Measurements from ENCODE around the gene SEMA3B. TPM values are rescaled to one million over a fixed set of nuclear protein-coding genes. Genes with fewer than 3 reads are reported as not detected.

Gene SEMA3B
- polyA plus RNA-seq, 2 donors, result 5.2 to 7.8 TPM

GRCh38 chr3:50237133-50237651, 31.8 kb upstream of the SEMA3B start:
- Histone ChIP-seq H3K36me3 (ENCODE audit: control insufficient read depth in 2 of 2, insufficient read depth in 2 of 2, low read length in 1 of 2) (peaks cover 0 to 4% of the 10 kb centered on the region in 2 donors), H3K27me3 (ENCODE audit: control insufficient read depth in 1 of 2, insufficient read depth in 2 of 2, low read length in 2 of 2) (no peaks in the 10 kb centered on the region), H3K27ac (ENCODE audit: low read depth in 2 of 2, low read length in 1 of 2) (peak overlapping the region; percentile 87 to 96), H3K4me1 (ENCODE audit: control insufficient read depth in 2 of 2, insufficient read depth in 2 of 2, low read length in 1 of 2) (peaks cover 11 to 36% of the 10 kb centered on the region in 2 donors), H3K9me3 (ENCODE audit: control insufficient read depth in 2 of 2, insufficient read depth in 1 of 2, low read depth in 1 of 2, low read length in 1 of 2) (no peaks in the 10 kb centered on the region), H3K4me3 (ENCODE audit: low read depth in 1 of 2, low read length in 2 of 2) (peak overlapping the region; percentile 75 to 77)
- WGBS, 2 donors, result 2 to 14% methylated on average over 7 of the region's 7 CpGs

- 1 to 5% methylated on average over 31 of the region's 31 CpGs for WGBS, 2 donors
- peaks cover 17 to 42% of the 10 kb centered on the region in 2 donors for H3K4me1 ChIP-seq (ENCODE audit: control insufficient read depth in 2 of 2, insufficient read depth in 2 of 2, low read length in 1 of 2)
- H3K27ac ChIP-seq (ENCODE audit: low read depth in 2 of 2, low read length in 1 of 2), result peak overlapping the region; percentile 87 to 96
Measured at GRCh38 chr3:50237754-50238548, 31.0 kb upstream of the SEMA3B start.

GRCh38 chr3:50238549-50239026, 30.4 kb upstream of the SEMA3B start:
- peaks cover 0 to 4% of the 10 kb centered on the region in 2 donors for H3K36me3 ChIP-seq (ENCODE audit: control insufficient read depth in 2 of 2, insufficient read depth in 2 of 2, low read length in 1 of 2)
- H3K4me3 ChIP-seq (ENCODE audit: low read depth in 1 of 2, low read length in 2 of 2), result peak overlapping the region; percentile 75 to 77
- no peaks in the 10 kb centered on the region for H3K9me3 ChIP-seq (ENCODE audit: control insufficient read depth in 2 of 2, insufficient read depth in 1 of 2, low read depth in 1 of 2, low read length in 1 of 2)
- 6 to 16% methylated on average over 7 of the region's 7 CpGs for WGBS, 2 donors
- H3K4me1 ChIP-seq (ENCODE audit: control insufficient read depth in 2 of 2, insufficient read depth in 2 of 2, low read length in 1 of 2), result peaks cover 20 to 43% of the 10 kb centered on the region in 2 donors
- H3K27ac ChIP-seq (ENCODE audit: low read depth in 2 of 2, low read length in 1 of 2), result peak overlapping the region; percentile 86 to 96
- H3K27me3 ChIP-seq (ENCODE audit: control insufficient read depth in 1 of 2, insufficient read depth in 2 of 2, low read length in 2 of 2), result no peaks in the 10 kb centered on the region

More at GRCh38 chr3:50237754-50238548, 31.0 kb upstream of the SEMA3B start:
- no peaks in the 10 kb centered on the region for H3K27me3 ChIP-seq (ENCODE audit: control insufficient read depth in 1 of 2, insufficient read depth in 2 of 2, low read length in 2 of 2)
- H3K9me3 ChIP-seq (ENCODE audit: control insufficient read depth in 2 of 2, insufficient read depth in 1 of 2, low read depth in 1 of 2, low read length in 1 of 2), result no peaks in the 10 kb centered on the region
- peak overlapping the region; percentile 75 to 77 for H3K4me3 ChIP-seq (ENCODE audit: low read depth in 1 of 2, low read length in 2 of 2)
- peaks cover 0 to 4% of the 10 kb centered on the region in 2 donors for H3K36me3 ChIP-seq (ENCODE audit: control insufficient read depth in 2 of 2, insufficient read depth in 2 of 2, low read length in 1 of 2)

- peaks cover 0 to 8% of the 10 kb centered on the region in 2 donors for H3K36me3 ChIP-seq (ENCODE audit: control insufficient read depth in 2 of 2, insufficient read depth in 2 of 2, low read length in 1 of 2)
- H3K27me3 ChIP-seq (ENCODE audit: control insufficient read depth in 1 of 2, insufficient read depth in 2 of 2, low read length in 2 of 2), result no peaks in the 10 kb centered on the region
- peaks cover 20 to 47% of the 10 kb centered on the region in 2 donors for H3K4me1 ChIP-seq (ENCODE audit: control insufficient read depth in 2 of 2, insufficient read depth in 2 of 2, low read length in 1 of 2)
- peak overlapping the region; percentile 86 to 96 for H3K27ac ChIP-seq (ENCODE audit: low read depth in 2 of 2, low read length in 1 of 2)
- H3K4me3 ChIP-seq (ENCODE audit: low read depth in 1 of 2, low read length in 2 of 2), result no peak overlapping the region
- 67 to 73% methylated on average over 4 of the region's 4 CpGs for WGBS, 2 donors
- H3K9me3 ChIP-seq (ENCODE audit: control insufficient read depth in 2 of 2, insufficient read depth in 1 of 2, low read depth in 1 of 2, low read length in 1 of 2), result no peaks in the 10 kb centered on the region
Measured at GRCh38 chr3:50239649-50240048, 29.3 kb upstream of the SEMA3B start.

GRCh38 chr3:50241163-50241562, 27.8 kb upstream of the SEMA3B start:
- H3K9me3 ChIP-seq (ENCODE audit: control insufficient read depth in 2 of 2, insufficient read depth in 1 of 2, low read depth in 1 of 2, low read length in 1 of 2), result no peaks in the 10 kb centered on the region
- peaks cover 0 to 11% of the 10 kb centered on the region in 2 donors for H3K36me3 ChIP-seq (ENCODE audit: control insufficient read depth in 2 of 2, insufficient read depth in 2 of 2, low read length in 1 of 2)
- H3K4me3 ChIP-seq (ENCODE audit: low read depth in 1 of 2, low read length in 2 of 2), result no peak overlapping the region
- H3K4me1 ChIP-seq (ENCODE audit: control insufficient read depth in 2 of 2, insufficient read depth in 2 of 2, low read length in 1 of 2), result peaks cover 28 to 58% of the 10 kb centered on the region in 2 donors
- no peaks in the 10 kb centered on the region for H3K27me3 ChIP-seq (ENCODE audit: control insufficient read depth in 1 of 2, insufficient read depth in 2 of 2, low read length in 2 of 2)
- peak overlapping the region in 1 of 2 donors; percentile 87 for H3K27ac ChIP-seq (ENCODE audit: low read depth in 2 of 2, low read length in 1 of 2)
- whole genome bisulfite sequencing, 2 donors, result 56 to 66% methylated on average over 4 of the region's 4 CpGs

GRCh38 chr3:50241713-50242380, 27.1 kb upstream of the SEMA3B start:
- H3K4me3 ChIP-seq (ENCODE audit: low read depth in 1 of 2, low read length in 2 of 2), result no peak overlapping the region
- H3K27me3 ChIP-seq (ENCODE audit: control insufficient read depth in 1 of 2, insufficient read depth in 2 of 2, low read length in 2 of 2), result no peaks in the 10 kb centered on the region
- no peaks in the 10 kb centered on the region for H3K9me3 ChIP-seq (ENCODE audit: control insufficient read depth in 2 of 2, insufficient read depth in 1 of 2, low read depth in 1 of 2, low read length in 1 of 2)
- WGBS, 2 donors, result 53 to 58% methylated on average over 7 of the region's 7 CpGs
- peaks cover 31 to 64% of the 10 kb centered on the region in 2 donors for H3K4me1 ChIP-seq (ENCODE audit: control insufficient read depth in 2 of 2, insufficient read depth in 2 of 2, low read length in 1 of 2)
- peaks cover 0 to 11% of the 10 kb centered on the region in 2 donors for H3K36me3 ChIP-seq (ENCODE audit: control insufficient read depth in 2 of 2, insufficient read depth in 2 of 2, low read length in 1 of 2)
- H3K27ac ChIP-seq (ENCODE audit: low read depth in 2 of 2, low read length in 1 of 2), result peak overlapping the region; percentile 69 to 87

GRCh38 chr3:50242381-50242770, 26.6 kb upstream of the SEMA3B start:
- 27 to 28% methylated on average over 3 of the region's 3 CpGs for WGBS, 2 donors
- H3K4me3 ChIP-seq (ENCODE audit: low read depth in 1 of 2, low read length in 2 of 2), result no peak overlapping the region
- peak overlapping the region; percentile 69 to 87 for H3K27ac ChIP-seq (ENCODE audit: low read depth in 2 of 2, low read length in 1 of 2)
- H3K4me1 ChIP-seq (ENCODE audit: control insufficient read depth in 2 of 2, insufficient read depth in 2 of 2, low read length in 1 of 2), result peaks cover 31 to 63% of the 10 kb centered on the region in 2 donors
- no peaks in the 10 kb centered on the region for H3K27me3 ChIP-seq (ENCODE audit: control insufficient read depth in 1 of 2, insufficient read depth in 2 of 2, low read length in 2 of 2)
- peaks cover 0 to 12% of the 10 kb centered on the region in 2 donors for H3K36me3 ChIP-seq (ENCODE audit: control insufficient read depth in 2 of 2, insufficient read depth in 2 of 2, low read length in 1 of 2)
- H3K9me3 ChIP-seq (ENCODE audit: control insufficient read depth in 2 of 2, insufficient read depth in 1 of 2, low read depth in 1 of 2, low read length in 1 of 2), result no peaks in the 10 kb centered on the region

- H3K4me1 ChIP-seq (ENCODE audit: control insufficient read depth in 2 of 2, insufficient read depth in 2 of 2, low read length in 1 of 2), result peaks cover 29 to 64% of the 10 kb centered on the region in 2 donors
- no peak overlapping the region for H3K4me3 ChIP-seq (ENCODE audit: low read depth in 1 of 2, low read length in 2 of 2)
- WGBS, 2 donors, result 40 to 42% methylated on average over 14 of the region's 14 CpGs
- H3K36me3 ChIP-seq (ENCODE audit: control insufficient read depth in 2 of 2, insufficient read depth in 2 of 2, low read length in 1 of 2), result peaks cover 0 to 13% of the 10 kb centered on the region in 2 donors
- peak overlapping the region; percentile 69 to 87 for H3K27ac ChIP-seq (ENCODE audit: low read depth in 2 of 2, low read length in 1 of 2)
- H3K9me3 ChIP-seq (ENCODE audit: control insufficient read depth in 2 of 2, insufficient read depth in 1 of 2, low read depth in 1 of 2, low read length in 1 of 2), result no peaks in the 10 kb centered on the region
- no peaks in the 10 kb centered on the region for H3K27me3 ChIP-seq (ENCODE audit: control insufficient read depth in 1 of 2, insufficient read depth in 2 of 2, low read length in 2 of 2)
Measured at GRCh38 chr3:50242851-50243542, 25.9 kb upstream of the SEMA3B start.

GRCh38 chr3:50243543-50243895, 25.4 kb upstream of the SEMA3B start:
- Histone ChIP-seq H3K36me3 (ENCODE audit: control insufficient read depth in 2 of 2, insufficient read depth in 2 of 2, low read length in 1 of 2) (peaks cover 0 to 13% of the 10 kb centered on the region in 2 donors), H3K27ac (ENCODE audit: low read depth in 2 of 2, low read length in 1 of 2) (peak overlapping the region; percentile 69 to 87), H3K4me3 (ENCODE audit: low read depth in 1 of 2, low read length in 2 of 2) (no peak overlapping the region), H3K4me1 (ENCODE audit: control insufficient read depth in 2 of 2, insufficient read depth in 2 of 2, low read length in 1 of 2) (peaks cover 29 to 65% of the 10 kb centered on the region in 2 donors), H3K9me3 (ENCODE audit: control insufficient read depth in 2 of 2, insufficient read depth in 1 of 2, low read depth in 1 of 2, low read length in 1 of 2) (no peaks in the 10 kb centered on the region), H3K27me3 (ENCODE audit: control insufficient read depth in 1 of 2, insufficient read depth in 2 of 2, low read length in 2 of 2) (no peaks in the 10 kb centered on the region)
- 76 to 82% methylated on average over 4 of the region's 4 CpGs for whole genome bisulfite sequencing, 2 donors
